Mucosa of stomach (tissue), 1 donor: Measurements from ENCODE around the gene ARMC3.

Source experiments
- H3K27me3 ChIP-seq: one replicate; pipeline ENCODE4 v1.7.0; 2013; ENCODE audit warnings: mild to moderate bottlenecking, low read length; ENCODE audit not compliant: control insufficient read depth, insufficient read depth
- H3K36me3 ChIP-seq: one replicate; pipeline ENCODE4 v1.7.0; 2013; ENCODE audit warnings: low read length; ENCODE audit not compliant: control insufficient read depth, insufficient read depth
- H3K4me1 ChIP-seq: one replicate; pipeline ENCODE4 v1.7.0; 2013; ENCODE audit warnings: mild to moderate bottlenecking, low read length; ENCODE audit not compliant: control insufficient read depth, insufficient read depth
- H3K4me3 ChIP-seq: one replicate; pipeline ENCODE4 v1.7.0; 2013; ENCODE audit warnings: low read length
- H3K9ac ChIP-seq: one replicate; pipeline ENCODE4 v1.7.0; 2013; ENCODE audit warnings: mild to moderate bottlenecking, low read length, moderate library complexity
- H3K9me3 ChIP-seq: one replicate; pipeline ENCODE4 v1.7.0; 2013; ENCODE audit warnings: mild to moderate bottlenecking, low read length, moderate library complexity; ENCODE audit not compliant: control insufficient read depth
- donor health status: Pancreatic carcinoma.

ARMC3 gene

GRCh38 chr10:22978287-22978686 is 50.4 kb downstream of the ARMC3 start:
- no peak overlapping the region for H3K9ac ChIP-seq
- H3K4me1 ChIP-seq = no peaks in the 10 kb centered on the region
- no peaks in the 10 kb centered on the region for H3K9me3 ChIP-seq
- no peaks in the 10 kb centered on the region for H3K36me3 ChIP-seq
- no peak overlapping the region for H3K4me3 ChIP-seq
- no peaks in the 10 kb centered on the region for H3K27me3 ChIP-seq

- Histone ChIP-seq H3K9me3 (no peaks in the 10 kb centered on the region), H3K27me3 (no peaks in the 10 kb centered on the region), H3K4me1 (no peaks in the 10 kb centered on the region), H3K9ac (no peak overlapping the region), H3K36me3 (no peaks in the 10 kb centered on the region), H3K4me3 (no peak overlapping the region)
Observed at GRCh38 chr10:22978918-22979317, 51.1 kb downstream of the ARMC3 start.

- no peaks in the 10 kb centered on the region for H3K4me1 ChIP-seq
- no peaks in the 10 kb centered on the region for H3K27me3 ChIP-seq
- H3K9ac ChIP-seq = no peak overlapping the region
- no peaks in the 10 kb centered on the region for H3K9me3 ChIP-seq
- no peak overlapping the region for H3K4me3 ChIP-seq
- H3K36me3 ChIP-seq = no peaks in the 10 kb centered on the region
Observed at GRCh38 chr10:22980822-22981221, 53.0 kb downstream of the ARMC3 start.

- Histone ChIP-seq H3K4me1 (no peaks in the 10 kb centered on the region), H3K4me3 (no peak overlapping the region), H3K9me3 (no peaks in the 10 kb centered on the region), H3K9ac (no peak overlapping the region), H3K36me3 (no peaks in the 10 kb centered on the region), H3K27me3 (no peaks in the 10 kb centered on the region)
Observed at GRCh38 chr10:22984066-22984465, 56.2 kb downstream of the ARMC3 start.

GRCh38 chr10:22986771-22987542 is 59.1 kb downstream of the ARMC3 start:
- Histone ChIP-seq H3K36me3 (no peaks in the 10 kb centered on the region), H3K4me1 (no peaks in the 10 kb centered on the region), H3K9me3 (no peaks in the 10 kb centered on the region), H3K27me3 (no peaks in the 10 kb centered on the region), H3K4me3 (no peak overlapping the region), H3K9ac (no peak overlapping the region)

GRCh38 chr10:22988581-22989360 is 60.9 kb downstream of the ARMC3 start:
- no peaks in the 10 kb centered on the region for H3K36me3 ChIP-seq
- no peak overlapping the region for H3K4me3 ChIP-seq
- no peaks in the 10 kb centered on the region for H3K4me1 ChIP-seq
- no peaks in the 10 kb centered on the region for H3K9me3 ChIP-seq
- H3K27me3 ChIP-seq = no peaks in the 10 kb centered on the region
- no peak overlapping the region for H3K9ac ChIP-seq

GRCh38 chr10:22990443-22990842 is 62.6 kb downstream of the ARMC3 start:
- Histone ChIP-seq H3K4me1 (no peaks in the 10 kb centered on the region), H3K4me3 (no peak overlapping the region), H3K9ac (no peak overlapping the region), H3K9me3 (no peaks in the 10 kb centered on the region), H3K36me3 (no peaks in the 10 kb centered on the region), H3K27me3 (no peaks in the 10 kb centered on the region)

- H3K9ac ChIP-seq = no peak overlapping the region
- H3K9me3 ChIP-seq = no peaks in the 10 kb centered on the region
- H3K4me1 ChIP-seq = no peaks in the 10 kb centered on the region
- no peaks in the 10 kb centered on the region for H3K36me3 ChIP-seq
- H3K27me3 ChIP-seq = no peaks in the 10 kb centered on the region
- H3K4me3 ChIP-seq = no peak overlapping the region
Observed at GRCh38 chr10:22992075-22992474, 64.2 kb downstream of the ARMC3 start.

- no peaks in the 10 kb centered on the region for H3K4me1 ChIP-seq
- H3K4me3 ChIP-seq = no peak overlapping the region
- H3K9me3 ChIP-seq = no peaks in the 10 kb centered on the region
- no peak overlapping the region for H3K9ac ChIP-seq
- H3K27me3 ChIP-seq = no peaks in the 10 kb centered on the region
- no peaks in the 10 kb centered on the region for H3K36me3 ChIP-seq
Observed at GRCh38 chr10:22992621-22993020, 64.8 kb downstream of the ARMC3 start.

- Histone ChIP-seq H3K27me3 (no peaks in the 10 kb centered on the region), H3K9me3 (no peaks in the 10 kb centered on the region), H3K9ac (no peak overlapping the region), H3K4me1 (no peaks in the 10 kb centered on the region), H3K4me3 (no peak overlapping the region), H3K36me3 (no peaks in the 10 kb centered on the region)
Observed at GRCh38 chr10:22993314-22993713, 65.5 kb downstream of the ARMC3 start.

GRCh38 chr10:22997096-22997495 is 69.2 kb downstream of the ARMC3 start:
- Histone ChIP-seq H3K4me1 (no peaks in the 10 kb centered on the region), H3K4me3 (no peak overlapping the region), H3K9me3 (no peaks in the 10 kb centered on the region), H3K9ac (no peak overlapping the region), H3K27me3 (no peaks in the 10 kb centered on the region), H3K36me3 (no peaks in the 10 kb centered on the region)

- no peak overlapping the region for H3K9ac ChIP-seq
- H3K4me3 ChIP-seq = no peak overlapping the region
Observed at GRCh38 chr10:22998091-22998490, 70.2 kb downstream of the ARMC3 start.

More at GRCh38 chr10:22998091-22998490, 70.2 kb downstream of the ARMC3 start:
- Histone ChIP-seq H3K36me3 (no peaks in the 10 kb centered on the region), H3K4me1 (no peaks in the 10 kb centered on the region), H3K9me3 (no peaks in the 10 kb centered on the region), H3K27me3 (no peaks in the 10 kb centered on the region)
